K562 (cell line): ENCODE results near the gene KCNH2. TPM values are rescaled to one million over a fixed set of nuclear protein-coding genes. Genes with fewer than 3 reads are reported as not detected.

ENCODE experiments used
- BMI1 ChIP-seq: fragments of 150-350 bp; IDR thresholded peaks from 2 replicates; pipeline ENCODE4 v1.6.1; 2014; ENCODE audit warnings: low read length
- CTCFL ChIP-seq: IDR thresholded peaks from 2 replicates; pipeline ENCODE4 v1.6.1; 2011; ENCODE audit warnings: borderline replicate concordance, low read depth, mild to moderate bottlenecking, moderate library complexity, low read length; ENCODE audit not compliant: insufficient read depth, poor library complexity, severe bottlenecking
- ETS2 ChIP-seq: IDR thresholded peaks from 2 replicates; pipeline ENCODE4 v1.6.1; 2016; ENCODE audit warnings: borderline replicate concordance, missing genetic modification characterization, mild to moderate bottlenecking, moderate library complexity, missing compliant biosample characterization; ENCODE audit not compliant: poor library complexity, severe bottlenecking
- FOXA3 ChIP-seq, 2 experiments: fragments of 450-650 bp in 1 of 2; sonication (generic) in 1 of 2; formaldehyde crosslinking; IDR thresholded peaks in 1 of 2; conservative IDR thresholded peaks in 1 of 2; 2 replicates each; pipeline versions ENCODE4 v1.4.0 to v1.8.0; 2020 to 2022; ENCODE audit warnings: mild to moderate bottlenecking in 2 of 2, missing genetic modification reagents in 1 of 2
- FOXK1 ChIP-seq: sonication (generic); formaldehyde crosslinking; IDR thresholded peaks from 2 replicates; pipeline ENCODE4 v1.8.0; 2022; ENCODE audit warnings: missing genetic modification reagents, mild to moderate bottlenecking, borderline replicate concordance
- HLTF ChIP-seq: fragments of 450-650 bp; IDR thresholded peaks from 2 replicates; pipeline ENCODE4 v1.6.1; 2016
- NCOR1 ChIP-seq: fragments of 450-650 bp; IDR thresholded peaks from 2 replicates; pipeline ENCODE4 v1.6.1; 2016; ENCODE audit warnings: mild to moderate bottlenecking, moderate library complexity
- NUFIP1 ChIP-seq: fragments of 450-650 bp; IDR thresholded peaks from 2 replicates; pipeline ENCODE4 v1.6.1; 2018; ENCODE audit not compliant: partially characterized antibody
- POLR3A ChIP-seq: IDR thresholded peaks from 2 replicates; pipeline ENCODE4 v1.6.1; 2011; ENCODE audit warnings: borderline replicate concordance, mild to moderate bottlenecking, moderate library complexity; ENCODE audit not compliant: insufficient read length, insufficient read depth; ENCODE audit errors: extremely low read depth
- TAL1 ChIP-seq: fragments of 450-650 bp; IDR thresholded peaks from 2 replicates; pipeline ENCODE4 v1.6.1; 2016; ENCODE audit warnings: mild to moderate bottlenecking
- ZC3H4 ChIP-seq: sonication (generic); formaldehyde crosslinking; IDR thresholded peaks from 2 replicates; pipeline ENCODE4 v1.9.0; 2021; ENCODE audit warnings: missing genetic modification reagents, borderline replicate concordance
- ZFP91 ChIP-seq: sonication (generic); formaldehyde crosslinking; IDR thresholded peaks from 2 replicates; pipeline ENCODE4 v1.8.0; 2022; ENCODE audit warnings: mild to moderate bottlenecking, missing genetic modification reagents
- ZNF318 ChIP-seq, 2 experiments: fragments of 450-650 bp; IDR thresholded peaks; 2 replicates each; pipeline ENCODE4 v1.6.1; 2016; ENCODE audit warnings: mild to moderate bottlenecking in 2 of 2, borderline replicate concordance in 1 of 2, low read depth in 1 of 2, moderate library complexity in 1 of 2
- ZNF436 ChIP-seq: fragments of 250-450, 450-650 bp; sonication (Bioruptor Pico); formaldehyde crosslinking; IDR thresholded peaks from 2 replicates; pipeline ENCODE4 v1.7.0; 2020; ENCODE audit warnings: mild to moderate bottlenecking
- polyA plus RNA-seq, 8 experiments: library from polyadenylated mRNA; depleted of rRNA in 4 of 8; stranded (reverse) in 5 of 8; unstranded in 3 of 8; fragments of >200 nt; fragmentation: Nextera tagmentation in 2 of 8; fragmentation: Illumina TruSeq in 1 of 8; extraction: Ambion mirVana in 2 of 8; extraction: Trizol in 1 of 8; gene quantifications; 2 replicates each; pipeline versions ENCODE4 v1.2.1 to v1.2.3, GENCODE V29; 2011 to 2014; ENCODE audit warnings: inconsistent platforms in 1 of 8, missing spikeins in 1 of 8
- total RNA-seq, 7 experiments: library from RNA; depleted of rRNA in 6 of 7; stranded (reverse); fragments of >200 nt in 6 of 7; fragmentation: Illumina TruSeq in 2 of 7; extraction: Trizol in 2 of 7; gene quantifications; 2 replicates each; pipeline versions ENCODE4 v1.2.1 to v1.2.3, GENCODE V29; 2011 to 2021; ENCODE audit warnings: low replicate concordance in 1 of 7

KCNH2 gene
- total and polyA plus RNA-seq, 9 of the 15 experiments (the other 6 are each of a cell fraction or from before 2014, with no cell fraction given), result 18.1 to 368 (median 218) TPM

GRCh38 chr7:150955519-150956394, 22.4 kb downstream of the KCNH2 start (continued):
- peak; percentile 66 for TF ChIP-seq CTCFL
- TF ChIP-seq ETS2 (tag), result no peak
- peak; percentile 93 for TF ChIP-seq HLTF
- no peak for TF ChIP-seq NUFIP1
- peak; percentile 28; the same call in 1 of the 2 replicates for TF ChIP-seq TAL1
- no peak for TF ChIP-seq ZNF436 (CRISPR knock-in tag)
- no peak for TF ChIP-seq POLR3A
- no peak for TF ChIP-seq ZC3H4 (CRISPR knock-in tag)
- TF ChIP-seq ZNF318 (IDR thresholded peaks at IDR 0.05; ENCODE audit: borderline replicate concordance in 1 of 2, low read depth in 1 of 2), result peak in 1 of 2 experiments; percentile 68; a peak in 1 of 4 replicates
- TF ChIP-seq ZFP91 (CRISPR knock-in tag), result no peak; the same call in 1 of the 2 replicates
- TF ChIP-seq NCOR1, result no peak
- TF ChIP-seq BMI1, result no peak
- TF ChIP-seq FOXK1 (CRISPR knock-in tag), result no peak
- 0 out of 4 replicates have a peak, but pooled peaks of 1 of the 2 experiments have one; percentile 54 for TF ChIP-seq FOXA3 (CRISPR knock-in tag; conservative IDR thresholded peaks at IDR 0.05 in 1 of 2, IDR thresholded peaks at IDR 0.05 in 1 of 2)
